ENCODE data around the gene COG7.

The COG7 gene

GRCh38 chr16:23343643-23344612 lies 109.1 kb downstream of the COG7 start:
- H3K4me1 ChIP-seq (ENCODE audit: control insufficient read depth in 5 of 5, insufficient read depth in 5 of 5, low read length in 5 of 5): no peaks in the 10 kb centered on the region
- H3K9me3 ChIP-seq (ENCODE audit: control insufficient read depth in 5 of 5, low read length in 5 of 5): no peaks in the 10 kb centered on the region
- H3K9ac ChIP-seq (ENCODE audit: low read length in 5 of 5): no peak overlapping the region
- no peak overlapping the region for H3K27ac ChIP-seq (ENCODE audit: low read depth, low read length)
- H3K36me3 ChIP-seq (ENCODE audit: control insufficient read depth in 5 of 5, insufficient read depth in 5 of 5, low read length in 5 of 5): no peaks in the 10 kb centered on the region
- no peak overlapping the region for H3K4me3 ChIP-seq (ENCODE audit: low read depth in 1 of 5, low read length in 5 of 5)
- no peaks in the 10 kb centered on the region for H3K27me3 ChIP-seq (ENCODE audit: control insufficient read depth in 5 of 5, insufficient read depth in 4 of 5, low read length in 5 of 5)

GRCh38 chr16:23342083-23342640 lies 110.8 kb downstream of the COG7 start:
- no peaks in the 10 kb centered on the region for H3K4me1 ChIP-seq (ENCODE audit: control insufficient read depth in 5 of 5, insufficient read depth in 5 of 5, low read length in 5 of 5)
- H3K27me3 ChIP-seq (ENCODE audit: control insufficient read depth in 5 of 5, insufficient read depth in 4 of 5, low read length in 5 of 5): no peaks in the 10 kb centered on the region
- no peak overlapping the region for H3K4me3 ChIP-seq (ENCODE audit: low read depth in 1 of 5, low read length in 5 of 5)
- H3K27ac ChIP-seq (ENCODE audit: low read depth, low read length): no peak overlapping the region
- H3K9me3 ChIP-seq (ENCODE audit: control insufficient read depth in 5 of 5, low read length in 5 of 5): peaks cover 0 to 4% (median 0%) of the 10 kb centered on the region in 5 donors
- no peaks in the 10 kb centered on the region for H3K36me3 ChIP-seq (ENCODE audit: control insufficient read depth in 5 of 5, insufficient read depth in 5 of 5, low read length in 5 of 5)
- H3K9ac ChIP-seq (ENCODE audit: low read length in 5 of 5): no peak overlapping the region

- H3K4me3 ChIP-seq (ENCODE audit: low read depth in 1 of 5, low read length in 5 of 5): no peak overlapping the region
- no peaks in the 10 kb centered on the region for H3K36me3 ChIP-seq (ENCODE audit: control insufficient read depth in 5 of 5, insufficient read depth in 5 of 5, low read length in 5 of 5)
- H3K27me3 ChIP-seq (ENCODE audit: control insufficient read depth in 5 of 5, insufficient read depth in 4 of 5, low read length in 5 of 5): no peaks in the 10 kb centered on the region
- no peak overlapping the region for H3K9ac ChIP-seq (ENCODE audit: low read length in 5 of 5)
- no peak overlapping the region for H3K27ac ChIP-seq (ENCODE audit: low read depth, low read length)
- H3K4me1 ChIP-seq (ENCODE audit: control insufficient read depth in 5 of 5, insufficient read depth in 5 of 5, low read length in 5 of 5): peaks cover 0 to 6% (median 0%) of the 10 kb centered on the region in 5 donors
- peaks cover 0 to 4% (median 0%) of the 10 kb centered on the region in 5 donors for H3K9me3 ChIP-seq (ENCODE audit: control insufficient read depth in 5 of 5, low read length in 5 of 5)
These were observed 113.2 kb downstream of the COG7 start for GRCh38 chr16:23339787-23340186.
